Vagina (tissue), 2 donors: ENCODE data around the gene COL24A1. TPM values are rescaled to one million over a fixed set of nuclear protein-coding genes. Genes with fewer than 3 reads are reported as not detected.
A peak's percentile ranks its signal among the peaks of the same experiment; 100 is the strongest.

Source experiments
- DNase-seq, 2 donors: peaks; one replicate each; pipeline ENCODE4 v3.0.0-alpha.2; 2017; ENCODE audit errors: extremely low spot score in 2 of 2
- H3K27ac ChIP-seq: fragments of 200-600 bp; sonication (generic); one replicate; pipeline ENCODE4 v1.5.1; 2019
- H3K27me3 ChIP-seq: fragments of 200-600 bp; sonication (generic); one replicate; pipeline ENCODE4 v1.5.1; 2019
- H3K36me3 ChIP-seq, 2 donors: fragments of 200-600 bp; sonication (generic); one replicate each; pipeline ENCODE4 v1.5.1; 2017 to 2019
- H3K4me1 ChIP-seq: fragments of 200-600 bp; sonication (generic); one replicate; pipeline ENCODE4 v1.5.1; 2019
- H3K4me3 ChIP-seq, 2 donors: fragments of 200-600 bp; sonication (generic); 1 replicate in 1 of 2; 2 replicates in 1 of 2; pipeline ENCODE4 v1.5.1; 2016 to 2019
- H3K9me3 ChIP-seq: fragments of 200-600 bp; sonication (generic); one replicate; pipeline ENCODE4 v1.5.1; 2019
- CTCF ChIP-seq, 3 experiments: fragments of 450-650 bp in 2 of 3; fragments of 200-600 bp in 1 of 3; sonication (generic) in 1 of 3; IDR thresholded peaks; one replicate each; pipeline ENCODE4 v1.5.1; 2017 to 2019; ENCODE audit warnings: antibody characterized with exemption in 3 of 3, mild to moderate bottlenecking in 2 of 3, moderate library complexity in 2 of 3
- POLR2A ChIP-seq, 2 donors: fragments of 450-650 bp; IDR thresholded peaks; one replicate each; pipeline ENCODE4 v1.6.1; 2017; ENCODE audit warnings: antibody characterized with exemption in 2 of 2, mild to moderate bottlenecking in 2 of 2, moderate library complexity in 2 of 2
- POLR2AphosphoS5 ChIP-seq, 2 donors: sonication (generic); formaldehyde crosslinking; IDR thresholded peaks; one replicate each; pipeline ENCODE4 v1.9.0; 2017; ENCODE audit warnings: antibody characterized with exemption in 2 of 2, mild to moderate bottlenecking in 2 of 2, low read depth in 1 of 2; ENCODE audit not compliant: insufficient read depth in 1 of 2
- intact Hi-C: fragments of 100-400 bp; cut with DNase I; formaldehyde crosslinking; loops from one replicate; pipeline ENCODE4 v1.15.1; 2023
- total RNA-seq: library from RNA; depleted of rRNA; stranded (reverse); fragments of >200 nt; gene quantifications from one replicate; pipeline ENCODE4 v1.2.3, GENCODE V29; 2016

Gene COL24A1
- total RNA-seq, 1 donor from 2014 or later = 0.98 TPM

GRCh38 chr1:86175756-86176155, 19.2 kb upstream of the COL24A1 start:
- TF ChIP-seq CTCF (IDR thresholded peaks at IDR 0.05) (no peak), POLR2A (IDR thresholded peaks at IDR 0.05) (no peak), POLR2AphosphoS5 (IDR thresholded peaks at IDR 0.05; ENCODE audit: insufficient read depth in 1 of 2, low read depth in 1 of 2) (no peak)
- no peaks in the 10 kb centered on the region for H3K36me3 ChIP-seq
- no peak overlapping the region for H3K4me3 ChIP-seq
- DNase-seq = no peak
- no peaks in the 10 kb centered on the region for H3K4me1 ChIP-seq
- H3K9me3 ChIP-seq = no peaks in the 10 kb centered on the region
- intact Hi-C loops = no loop called here
- H3K27me3 ChIP-seq = no peaks in the 10 kb centered on the region
- H3K27ac ChIP-seq = no peak overlapping the region

GRCh38 chr1:86169625-86170024, 13.1 kb upstream of the COL24A1 start:
- H3K36me3 ChIP-seq = no peaks in the 10 kb centered on the region
- no peaks in the 10 kb centered on the region for H3K4me1 ChIP-seq
- no peak for DNase-seq
- H3K27me3 ChIP-seq = no peaks in the 10 kb centered on the region
- TF ChIP-seq POLR2A (IDR thresholded peaks at IDR 0.05) (no peak), POLR2AphosphoS5 (IDR thresholded peaks at IDR 0.05; ENCODE audit: insufficient read depth in 1 of 2, low read depth in 1 of 2) (no peak), CTCF (IDR thresholded peaks at IDR 0.05) (no peak)
- no peak overlapping the region for H3K4me3 ChIP-seq
- H3K27ac ChIP-seq = no peak overlapping the region
- no peaks in the 10 kb centered on the region for H3K9me3 ChIP-seq
- intact Hi-C loops = no loop called here

GRCh38 chr1:86159800-86160199, 3.2 kb upstream of the COL24A1 start:
- Histone ChIP-seq H3K27ac (no peak overlapping the region), H3K27me3 (no peaks in the 10 kb centered on the region), H3K9me3 (no peaks in the 10 kb centered on the region)

GRCh38 chr1:86155807-86156565, 586 bp downstream of the COL24A1 start:
- TF ChIP-seq POLR2AphosphoS5 (IDR thresholded peaks at IDR 0.05; ENCODE audit: insufficient read depth in 1 of 2, low read depth in 1 of 2) = no peak
- TF ChIP-seq POLR2A (IDR thresholded peaks at IDR 0.05) = no peak
- no peak for TF ChIP-seq CTCF (IDR thresholded peaks at IDR 0.05)
- H3K4me1 ChIP-seq = peaks cover 24% of the 10 kb centered on the region
- H3K36me3 ChIP-seq = no peaks in the 10 kb centered on the region
- no peak for DNase-seq
- intact Hi-C loops = no loop called here
- H3K27ac ChIP-seq = peak overlapping the region; percentile 60
- H3K9me3 ChIP-seq = no peaks in the 10 kb centered on the region
- no peaks in the 10 kb centered on the region for H3K27me3 ChIP-seq
- peak overlapping the region; percentile 41 to 54 for H3K4me3 ChIP-seq

More at GRCh38 chr1:86159800-86160199, 3.2 kb upstream of the COL24A1 start:
- H3K4me3 ChIP-seq = no peak overlapping the region
- no peaks in the 10 kb centered on the region for H3K36me3 ChIP-seq
- no peak for DNase-seq
- no peak for TF ChIP-seq CTCF (IDR thresholded peaks at IDR 0.05)
- TF ChIP-seq POLR2AphosphoS5 (IDR thresholded peaks at IDR 0.05; ENCODE audit: insufficient read depth in 1 of 2, low read depth in 1 of 2) = no peak
- TF ChIP-seq POLR2A (IDR thresholded peaks at IDR 0.05) = no peak
- H3K4me1 ChIP-seq = peaks cover 23% of the 10 kb centered on the region
- intact Hi-C loops = no loop called here
